Measurements from ENCODE around the gene PIGQ. TPM values are rescaled to one million over a fixed set of nuclear protein-coding genes. Genes with fewer than 3 reads are reported as not detected.

PIGQ gene
- total and polyA plus RNA-seq, 9 donors, result 4.3 to 47.7 (median 39.5) TPM

DNA sequence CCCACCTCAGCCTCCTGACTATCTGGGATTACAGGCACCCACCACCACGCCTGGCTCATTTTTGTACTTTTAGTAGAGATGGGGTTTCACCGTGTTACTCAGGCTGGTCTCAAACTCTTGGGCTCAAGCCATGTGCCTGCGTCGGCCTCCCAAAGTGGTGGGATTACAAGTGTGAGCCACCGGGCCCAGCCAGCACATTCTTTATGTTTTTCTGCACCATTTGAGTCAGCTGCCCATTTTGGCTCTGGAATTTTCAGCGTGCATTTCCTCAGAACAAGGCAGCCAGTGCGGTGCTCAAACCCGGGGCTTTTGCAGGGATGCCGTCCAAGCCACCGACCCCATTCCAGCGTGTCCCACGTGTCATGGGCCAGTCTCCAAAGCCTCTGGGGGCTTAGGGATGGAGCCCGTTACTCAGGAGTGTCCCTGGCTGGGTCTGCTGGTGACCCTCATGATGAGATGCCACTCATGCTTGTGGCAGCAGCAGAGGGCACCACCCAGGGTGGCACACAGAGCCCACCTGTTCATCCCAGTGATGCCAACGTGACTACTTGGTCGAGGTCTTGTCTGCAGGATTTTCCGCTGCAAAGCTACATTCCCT, 16.4 kb downstream of the PIGQ start:
- WGBS, 3 donors, result 18 to 26% (median 23%) methylated on average over 16 of the region's 16 CpGs
- Histone ChIP-seq H3K9me3 (no peaks in the 10 kb centered on the region), H3K27ac (no peak overlapping the region), H3K4me3 (no peak overlapping the region), H3K27me3 (no peaks in the 10 kb centered on the region), H3K36me3 (no peaks in the 10 kb centered on the region), H3K4me1 (ENCODE audit: insufficient read depth) (peaks cover 12% of the 10 kb centered on the region)
- TF ChIP-seq EP300 (IDR thresholded peaks at IDR 0.05) (no peak), POLR2A (IDR thresholded peaks at IDR 0.05) (no peak)
- TF ChIP-seq, protein P1, sequence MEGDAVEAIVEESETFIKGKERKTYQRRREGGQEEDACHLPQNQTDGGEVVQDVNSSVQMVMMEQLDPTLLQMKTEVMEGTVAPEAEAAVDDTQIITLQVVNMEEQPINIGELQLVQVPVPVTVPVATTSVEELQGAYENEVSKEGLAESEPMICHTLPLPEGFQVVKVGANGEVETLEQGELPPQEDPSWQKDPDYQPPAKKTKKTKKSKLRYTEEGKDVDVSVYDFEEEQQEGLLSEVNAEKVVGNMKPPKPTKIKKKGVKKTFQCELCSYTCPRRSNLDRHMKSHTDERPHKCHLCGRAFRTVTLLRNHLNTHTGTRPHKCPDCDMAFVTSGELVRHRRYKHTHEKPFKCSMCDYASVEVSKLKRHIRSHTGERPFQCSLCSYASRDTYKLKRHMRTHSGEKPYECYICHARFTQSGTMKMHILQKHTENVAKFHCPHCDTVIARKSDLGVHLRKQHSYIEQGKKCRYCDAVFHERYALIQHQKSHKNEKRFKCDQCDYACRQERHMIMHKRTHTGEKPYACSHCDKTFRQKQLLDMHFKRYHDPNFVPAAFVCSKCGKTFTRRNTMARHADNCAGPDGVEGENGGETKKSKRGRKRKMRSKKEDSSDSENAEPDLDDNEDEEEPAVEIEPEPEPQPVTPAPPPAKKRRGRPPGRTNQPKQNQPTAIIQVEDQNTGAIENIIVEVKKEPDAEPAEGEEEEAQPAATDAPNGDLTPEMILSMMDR (IDR thresholded peaks at IDR 0.05), result no peak
- intact Hi-C loops (cut with DNase I), result loop anchor here in 1 of 4 donors (5.0 kb wide), 1 partner anchor 71 kb away; no protein-coding TSS in a partner anchor
- peak in 2 of 5 donors; percentile 31 to 42 for DNase-seq

DNA sequence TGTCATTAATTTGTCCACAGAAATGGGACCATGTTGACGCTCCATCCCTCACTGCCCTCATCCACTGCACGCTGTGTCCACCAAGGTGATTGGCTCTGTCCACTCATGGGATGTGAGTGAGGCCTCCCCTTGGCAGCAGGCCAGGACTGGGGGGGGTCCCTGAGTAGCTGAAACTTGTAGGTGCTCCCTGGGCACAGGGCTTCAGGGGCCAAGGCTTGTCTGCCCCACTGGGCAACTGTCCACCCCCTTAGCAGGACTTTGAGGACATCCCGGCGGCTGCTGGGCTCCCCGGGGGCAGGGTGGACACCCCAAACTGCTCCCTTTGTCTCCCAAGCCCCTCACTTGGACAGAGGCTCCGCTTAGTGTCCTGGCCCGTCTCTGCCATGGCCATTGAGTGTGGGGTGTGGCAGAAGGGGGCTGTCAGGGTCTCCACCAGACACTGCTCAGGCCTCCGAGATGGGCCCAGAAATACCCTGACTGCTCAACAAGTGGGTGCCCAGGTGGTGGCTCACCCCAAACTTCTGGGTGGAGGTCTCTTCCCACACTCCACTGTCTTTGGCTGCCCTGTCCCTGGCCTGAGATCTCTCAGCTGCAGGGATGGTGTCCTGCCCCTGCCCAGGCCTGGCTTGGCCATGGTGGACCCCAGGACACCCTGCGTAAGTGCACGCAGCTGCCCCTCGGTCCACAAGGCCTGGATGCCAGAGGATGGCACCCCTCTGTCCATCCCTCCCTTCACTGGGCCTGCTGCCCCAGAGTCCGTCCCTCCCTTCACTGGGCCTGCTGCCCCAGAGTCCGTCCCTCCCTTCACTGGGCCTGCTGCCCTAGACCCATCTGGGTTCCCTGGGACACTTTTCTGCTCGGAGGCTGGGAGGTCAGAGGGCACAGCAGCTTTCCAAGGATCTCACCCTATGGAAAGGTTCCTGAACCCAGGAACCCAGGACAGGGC, 17.1 kb downstream of the PIGQ start:
- Histone ChIP-seq H3K27me3 (no peaks in the 10 kb centered on the region), H3K9me3 (no peaks in the 10 kb centered on the region), H3K4me1 (ENCODE audit: insufficient read depth) (peaks cover 13% of the 10 kb centered on the region), H3K27ac (no peak overlapping the region), H3K36me3 (no peaks in the 10 kb centered on the region), H3K4me3 (no peak overlapping the region)
- DNase-seq, result peak in 3 of 5 donors; percentile 59 to 69 (median 65)
- WGBS, 3 donors, result 41 to 54% (median 52%) methylated on average over 14 of the region's 14 CpGs
- intact Hi-C loops (cut with DNase I), result loop anchor here in 1 of 4 donors (5.0 kb wide), 1 partner anchor 70 kb away; no protein-coding TSS in a partner anchor
- TF ChIP-seq, protein P1 (IDR thresholded peaks at IDR 0.05), result no peak
- TF ChIP-seq EP300 (IDR thresholded peaks at IDR 0.05), result no peak
- no peak for TF ChIP-seq POLR2A (IDR thresholded peaks at IDR 0.05)

DNA sequence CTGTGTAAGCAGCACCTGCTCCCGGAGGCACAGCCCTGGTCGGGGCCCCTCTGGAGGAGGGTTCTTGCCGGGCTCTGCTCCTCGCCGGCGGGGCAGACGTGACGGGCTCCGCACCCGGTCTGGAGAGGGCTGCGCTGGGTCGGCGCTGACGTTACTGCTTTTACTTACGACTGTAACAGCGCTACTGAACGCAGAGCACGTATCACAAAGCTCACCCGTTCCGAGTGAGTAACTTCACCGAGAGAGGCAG, 18.8 kb downstream of the PIGQ start:
- H3K27me3 ChIP-seq, result no peaks in the 10 kb centered on the region
- peak overlapping the region; percentile 92 for H3K4me3 ChIP-seq
- no peaks in the 10 kb centered on the region for H3K9me3 ChIP-seq
- peak in 3 of 5 donors; percentile 44 to 69 (median 47) for DNase-seq
- TF ChIP-seq EP300 (IDR thresholded peaks at IDR 0.05) (no peak), POLR2A (IDR thresholded peaks at IDR 0.05) (no peak)
- TF ChIP-seq, protein P1 (IDR thresholded peaks at IDR 0.05), result no peak
- intact Hi-C loops (cut with DNase I), result loop anchor here in 1 of 4 donors (5.0 kb wide), 1 partner anchor 69 kb away; no protein-coding TSS in a partner anchor
- H3K27ac ChIP-seq, result peak overlapping the region; percentile 89 to 97
- no peaks in the 10 kb centered on the region for H3K36me3 ChIP-seq
- peaks cover 13% of the 10 kb centered on the region for H3K4me1 ChIP-seq (ENCODE audit: insufficient read depth)
- WGBS, 3 donors, result 0 to 2% (median 1%) methylated on average over 21 of the region's 21 CpGs

DNA sequence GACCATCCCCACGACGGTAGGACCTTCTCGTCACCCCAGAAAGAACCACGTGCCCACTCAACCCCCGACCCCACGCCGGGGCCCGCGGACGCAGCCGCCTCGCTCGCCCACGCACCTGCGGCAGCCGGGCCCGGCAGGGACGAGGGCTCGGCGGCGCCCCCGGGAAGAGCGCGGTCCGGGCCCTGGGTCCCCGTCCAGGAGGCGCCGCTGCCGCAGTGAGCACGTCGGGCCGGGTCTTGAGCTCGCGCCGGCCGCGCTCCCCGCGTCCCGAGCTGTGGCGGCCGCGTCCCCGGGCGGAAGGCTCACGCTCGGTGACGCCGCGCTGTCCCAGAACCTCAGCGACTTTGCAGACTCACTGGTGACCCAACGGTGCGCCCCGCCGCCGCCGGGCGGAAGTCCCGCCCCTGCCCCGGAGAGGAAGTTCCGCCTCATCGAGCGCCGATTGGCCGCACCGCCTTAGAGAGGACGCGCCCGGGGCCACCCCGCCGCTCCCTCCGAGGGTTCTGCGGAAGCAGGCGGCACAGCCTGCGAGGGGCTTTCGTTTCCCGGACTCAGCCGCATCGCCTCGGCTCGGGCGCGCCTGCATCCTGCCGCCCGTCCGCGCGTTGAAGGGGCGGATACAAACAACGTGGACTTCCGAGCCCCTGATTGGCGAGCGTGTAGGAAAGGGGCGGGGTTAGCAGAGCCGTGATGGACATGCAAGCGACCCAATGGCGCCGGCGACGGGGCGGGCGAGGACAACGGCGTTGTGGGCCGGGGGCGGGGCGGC, 19.3 kb downstream of the PIGQ start:
- peak overlapping the region; percentile 92 for H3K4me3 ChIP-seq
- H3K27me3 ChIP-seq, result no peaks in the 10 kb centered on the region
- intact Hi-C loops (cut with DNase I), result loop anchor here in 1 of 4 donors (5.0 kb wide), 1 partner anchor 68 kb away; no protein-coding TSS in a partner anchor
- peak overlapping the region; percentile 89 to 97 for H3K27ac ChIP-seq
- peak; percentile 69 for TF ChIP-seq POLR2A (IDR thresholded peaks at IDR 0.05)
- TF ChIP-seq, protein P1 (IDR thresholded peaks at IDR 0.05), result no peak
- H3K36me3 ChIP-seq, result no peaks in the 10 kb centered on the region
- WGBS, 3 donors, result 0 to 1% (median 1%) methylated on average over 90 to 107 of the region's 107 CpGs
- no peaks in the 10 kb centered on the region for H3K9me3 ChIP-seq
- peaks cover 13% of the 10 kb centered on the region for H3K4me1 ChIP-seq (ENCODE audit: insufficient read depth)
- peak; percentile 97 to 99 (median 98) for DNase-seq

Data from ovary (tissue), 9 donors.